Liver (tissue), 9 donors: ENCODE measurements around the gene TWSG1. TPM values are rescaled to one million over a fixed set of nuclear protein-coding genes. Genes with fewer than 3 reads are reported as not detected.

Experiments
- DNase-seq: peaks from one replicate; pipeline ENCODE4 v3.0.0-alpha.2; 2017; ENCODE audit warnings: low spot score
- H3K27ac ChIP-seq, 2 donors: one replicate each; pipeline ENCODE4 v1.7.0; 2013; ENCODE audit warnings: inconsistent platforms in 2 of 2, low read length in 2 of 2, control low read depth in 1 of 2, low read depth in 1 of 2, mild to moderate bottlenecking in 1 of 2
- H3K27me3 ChIP-seq, 4 donors: one replicate each; pipeline versions ENCODE4 v1.6.1 to v1.7.0; 2013; ENCODE audit warnings: low read length in 3 of 4, inconsistent platforms in 1 of 4, mild to moderate bottlenecking in 1 of 4, moderate library complexity in 1 of 4; ENCODE audit not compliant: control insufficient read depth in 4 of 4, insufficient read depth in 4 of 4
- H3K36me3 ChIP-seq, 4 donors: one replicate each; pipeline versions ENCODE4 v1.6.1 to v1.7.0; 2013; ENCODE audit warnings: low read length in 3 of 4, mild to moderate bottlenecking in 3 of 4, low read depth in 1 of 4, moderate library complexity in 1 of 4; ENCODE audit not compliant: control insufficient read depth in 4 of 4, insufficient read depth in 3 of 4
- H3K4me1 ChIP-seq, 4 donors: one replicate each; pipeline versions ENCODE4 v1.6.1 to v1.7.0; 2013; ENCODE audit warnings: low read length in 3 of 4, mild to moderate bottlenecking in 3 of 4, moderate library complexity in 1 of 4; ENCODE audit not compliant: control insufficient read depth in 4 of 4, insufficient read depth in 4 of 4
- H3K4me3 ChIP-seq, 3 donors: one replicate each; pipeline versions ENCODE4 v1.6.1 to v1.7.0; 2013; ENCODE audit warnings: low read length in 3 of 3, control low read depth in 1 of 3, low read depth in 1 of 3, mild to moderate bottlenecking in 1 of 3
- H3K9ac ChIP-seq, 2 donors: one replicate each; pipeline ENCODE4 v1.7.0; 2013; ENCODE audit warnings: low read length in 2 of 2, mild to moderate bottlenecking in 2 of 2, moderate library complexity in 2 of 2, control low read depth in 1 of 2, low read depth in 1 of 2
- H3K9me3 ChIP-seq, 4 donors: one replicate each; pipeline versions ENCODE4 v1.6.1 to v1.7.0; 2013; ENCODE audit warnings: low read length in 3 of 4; ENCODE audit not compliant: control insufficient read depth in 4 of 4
- EGR1 ChIP-seq, 2 donors: IDR thresholded peaks; 2 replicates each; pipeline ENCODE4 v1.6.1; 2016 to 2018; ENCODE audit warnings: antibody characterized with exemption in 2 of 2, low read depth in 2 of 2
- FOXA1 ChIP-seq: IDR thresholded peaks from 2 replicates; pipeline ENCODE4 v1.6.1; 2016; ENCODE audit warnings: antibody characterized with exemption
- FOXA2 ChIP-seq: IDR thresholded peaks from 2 replicates; pipeline ENCODE4 v1.6.1; 2016; ENCODE audit warnings: antibody characterized with exemption
- GABPA ChIP-seq, 2 donors: IDR thresholded peaks in 1 of 2; conservative IDR thresholded peaks in 1 of 2; 2 replicates each; pipeline ENCODE4 v1.6.1; 2016; ENCODE audit warnings: antibody characterized with exemption in 2 of 2, mild to moderate bottlenecking in 1 of 2, moderate library complexity in 1 of 2
- HNF4A ChIP-seq, 2 donors: conservative IDR thresholded peaks; 2 replicates each; pipeline ENCODE4 v1.6.1; 2016; ENCODE audit warnings: antibody characterized with exemption in 2 of 2, mild to moderate bottlenecking in 2 of 2
- HNF4G ChIP-seq: IDR thresholded peaks from 2 replicates; pipeline ENCODE4 v1.6.1; 2016; ENCODE audit warnings: antibody characterized with exemption
- JUND ChIP-seq, 2 donors: IDR thresholded peaks; 2 replicates each; pipeline ENCODE4 v1.6.1; 2016; ENCODE audit warnings: antibody characterized with exemption in 2 of 2
- NR2F2 ChIP-seq: IDR thresholded peaks from 2 replicates; pipeline ENCODE4 v1.6.1; 2016; ENCODE audit warnings: antibody characterized with exemption
- RAD21 ChIP-seq, 2 donors: IDR thresholded peaks; 2 replicates each; pipeline ENCODE4 v1.6.1; 2016; ENCODE audit warnings: antibody characterized with exemption in 2 of 2, mild to moderate bottlenecking in 2 of 2
- RXRA ChIP-seq, 2 donors: IDR thresholded peaks; 2 replicates each; pipeline ENCODE4 v1.6.1; 2017 to 2018; ENCODE audit warnings: antibody characterized with exemption in 2 of 2, mild to moderate bottlenecking in 1 of 2
- SP1 ChIP-seq: IDR thresholded peaks from 2 replicates; pipeline ENCODE4 v1.6.1; 2018; ENCODE audit warnings: antibody characterized with exemption, mild to moderate bottlenecking
- TAF1 ChIP-seq: conservative IDR thresholded peaks from 2 replicates; pipeline ENCODE4 v1.6.1; 2016; ENCODE audit warnings: antibody characterized with exemption, mild to moderate bottlenecking
- YY1 ChIP-seq: IDR thresholded peaks from 2 replicates; pipeline ENCODE4 v1.6.1; 2016; ENCODE audit warnings: antibody characterized with exemption, mild to moderate bottlenecking
- WGBS: extraction: QIAGEN DNeasy Blood & Tissue Kit; methylation state at CpG from one replicate; pipeline ENCODE4 v1.1.7; 2013; 5-methylcytosine and 5-hydroxymethylcytosine counted together
- polyA plus RNA-seq, 2 donors: library from polyadenylated mRNA; stranded (reverse) in 1 of 2; unstranded in 1 of 2; fragments of 200-250 nt in 1 of 2; fragments of >200 nt in 1 of 2; fragmentation: Nextera tagmentation in 1 of 2; extraction: Ambion mirVana in 1 of 2; gene quantifications; one replicate each; pipeline versions ENCODE4 v1.2.1 to v1.2.3, GENCODE V29; 2013 to 2015
- total RNA-seq, 2 donors: library from RNA; depleted of rRNA; stranded (reverse); fragments of >200 nt; gene quantifications; one replicate each; pipeline ENCODE4 v1.2.3, GENCODE V29; 2014
- TF ChIP-seq, protein P1 (sequence below): fragments of 150-350 bp; IDR thresholded peaks from 2 replicates; pipeline ENCODE4 v1.5.1; 2017; ENCODE audit warnings: improper control_type of control experiment, low read depth, low read length; ENCODE audit not compliant: missing input control
- TF ChIP-seq, protein P2 (sequence below): IDR thresholded peaks from 2 replicates; pipeline ENCODE4 v1.6.1; 2016; ENCODE audit warnings: antibody characterized with exemption
- TF ChIP-seq, protein P3 (sequence below): IDR thresholded peaks from 2 replicates; pipeline ENCODE4 v1.6.1; 2016; ENCODE audit warnings: antibody characterized with exemption, mild to moderate bottlenecking
- TF ChIP-seq, protein P4 (sequence below): IDR thresholded peaks from 2 replicates; pipeline ENCODE4 v1.6.1; 2016; ENCODE audit warnings: antibody characterized with exemption
- TF ChIP-seq, protein P5 (sequence below): IDR thresholded peaks from 2 replicates; pipeline ENCODE4 v1.6.1; 2016; ENCODE audit warnings: antibody characterized with exemption
- donor health status: healthy.
- donor health status: healthy.
- donor health status: healthy.
- donor health status: healthy.
- donor health status: healthy.

The TWSG1 gene
- total and polyA plus RNA-seq, 4 donors = 3.9 to 11.1 (median 5.4) TPM

DNA sequence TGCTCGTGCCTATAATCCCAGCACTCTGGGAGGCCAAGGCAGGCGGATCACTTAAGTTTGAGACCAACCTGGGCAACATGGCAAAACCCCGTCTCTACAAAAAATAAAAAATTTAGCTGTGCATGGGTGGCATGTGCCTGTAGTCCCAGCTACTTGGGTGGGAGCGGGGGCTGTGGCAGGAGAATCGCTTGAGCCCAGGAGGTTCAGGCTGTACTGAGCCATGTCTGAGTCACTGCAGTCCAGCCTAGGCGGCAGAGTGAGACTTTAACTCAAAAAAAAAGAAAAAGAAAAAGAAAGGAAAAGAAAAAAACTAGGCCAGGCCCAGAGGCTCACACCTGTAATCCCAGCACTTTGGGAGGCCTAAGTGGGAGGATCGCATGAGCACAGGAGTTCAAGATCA is 30.8 kb downstream of the TWSG1 start:
- 97% methylated on average over 7 of the region's 7 CpGs for WGBS
- no peak overlapping the region for H3K4me3 ChIP-seq
- TF ChIP-seq, protein P1, sequence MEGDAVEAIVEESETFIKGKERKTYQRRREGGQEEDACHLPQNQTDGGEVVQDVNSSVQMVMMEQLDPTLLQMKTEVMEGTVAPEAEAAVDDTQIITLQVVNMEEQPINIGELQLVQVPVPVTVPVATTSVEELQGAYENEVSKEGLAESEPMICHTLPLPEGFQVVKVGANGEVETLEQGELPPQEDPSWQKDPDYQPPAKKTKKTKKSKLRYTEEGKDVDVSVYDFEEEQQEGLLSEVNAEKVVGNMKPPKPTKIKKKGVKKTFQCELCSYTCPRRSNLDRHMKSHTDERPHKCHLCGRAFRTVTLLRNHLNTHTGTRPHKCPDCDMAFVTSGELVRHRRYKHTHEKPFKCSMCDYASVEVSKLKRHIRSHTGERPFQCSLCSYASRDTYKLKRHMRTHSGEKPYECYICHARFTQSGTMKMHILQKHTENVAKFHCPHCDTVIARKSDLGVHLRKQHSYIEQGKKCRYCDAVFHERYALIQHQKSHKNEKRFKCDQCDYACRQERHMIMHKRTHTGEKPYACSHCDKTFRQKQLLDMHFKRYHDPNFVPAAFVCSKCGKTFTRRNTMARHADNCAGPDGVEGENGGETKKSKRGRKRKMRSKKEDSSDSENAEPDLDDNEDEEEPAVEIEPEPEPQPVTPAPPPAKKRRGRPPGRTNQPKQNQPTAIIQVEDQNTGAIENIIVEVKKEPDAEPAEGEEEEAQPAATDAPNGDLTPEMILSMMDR = no peak
- TF ChIP-seq RXRA (IDR thresholded peaks at IDR 0.05) = no peak
- no peak for TF ChIP-seq JUND (IDR thresholded peaks at IDR 0.05)
- TF ChIP-seq NR2F2 = no peak
- no peak for TF ChIP-seq FOXA1
- no peak for TF ChIP-seq HNF4G
- no peak for TF ChIP-seq RAD21 (IDR thresholded peaks at IDR 0.05)
- TF ChIP-seq EGR1 (IDR thresholded peaks at IDR 0.05; ENCODE audit: low read depth in 2 of 2) = no peak
- no peak for TF ChIP-seq GABPA (IDR thresholded peaks at IDR 0.05 in 1 of 2, conservative IDR thresholded peaks at IDR 0.05 in 1 of 2)
- TF ChIP-seq YY1 = no peak
- TF ChIP-seq, protein P2, sequence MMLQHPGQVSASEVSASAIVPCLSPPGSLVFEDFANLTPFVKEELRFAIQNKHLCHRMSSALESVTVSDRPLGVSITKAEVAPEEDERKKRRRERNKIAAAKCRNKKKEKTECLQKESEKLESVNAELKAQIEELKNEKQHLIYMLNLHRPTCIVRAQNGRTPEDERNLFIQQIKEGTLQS = no peak
- TF ChIP-seq, protein P3, sequence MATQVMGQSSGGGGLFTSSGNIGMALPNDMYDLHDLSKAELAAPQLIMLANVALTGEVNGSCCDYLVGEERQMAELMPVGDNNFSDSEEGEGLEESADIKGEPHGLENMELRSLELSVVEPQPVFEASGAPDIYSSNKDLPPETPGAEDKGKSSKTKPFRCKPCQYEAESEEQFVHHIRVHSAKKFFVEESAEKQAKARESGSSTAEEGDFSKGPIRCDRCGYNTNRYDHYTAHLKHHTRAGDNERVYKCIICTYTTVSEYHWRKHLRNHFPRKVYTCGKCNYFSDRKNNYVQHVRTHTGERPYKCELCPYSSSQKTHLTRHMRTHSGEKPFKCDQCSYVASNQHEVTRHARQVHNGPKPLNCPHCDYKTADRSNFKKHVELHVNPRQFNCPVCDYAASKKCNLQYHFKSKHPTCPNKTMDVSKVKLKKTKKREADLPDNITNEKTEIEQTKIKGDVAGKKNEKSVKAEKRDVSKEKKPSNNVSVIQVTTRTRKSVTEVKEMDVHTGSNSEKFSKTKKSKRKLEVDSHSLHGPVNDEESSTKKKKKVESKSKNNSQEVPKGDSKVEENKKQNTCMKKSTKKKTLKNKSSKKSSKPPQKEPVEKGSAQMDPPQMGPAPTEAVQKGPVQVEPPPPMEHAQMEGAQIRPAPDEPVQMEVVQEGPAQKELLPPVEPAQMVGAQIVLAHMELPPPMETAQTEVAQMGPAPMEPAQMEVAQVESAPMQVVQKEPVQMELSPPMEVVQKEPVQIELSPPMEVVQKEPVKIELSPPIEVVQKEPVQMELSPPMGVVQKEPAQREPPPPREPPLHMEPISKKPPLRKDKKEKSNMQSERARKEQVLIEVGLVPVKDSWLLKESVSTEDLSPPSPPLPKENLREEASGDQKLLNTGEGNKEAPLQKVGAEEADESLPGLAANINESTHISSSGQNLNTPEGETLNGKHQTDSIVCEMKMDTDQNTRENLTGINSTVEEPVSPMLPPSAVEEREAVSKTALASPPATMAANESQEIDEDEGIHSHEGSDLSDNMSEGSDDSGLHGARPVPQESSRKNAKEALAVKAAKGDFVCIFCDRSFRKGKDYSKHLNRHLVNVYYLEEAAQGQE = no peak
- TF ChIP-seq TAF1 = no peak
- no peak for TF ChIP-seq FOXA2
- no peaks in the 10 kb centered on the region for H3K27me3 ChIP-seq
- H3K27ac ChIP-seq = no peak overlapping the region
- no peak for DNase-seq
- H3K9ac ChIP-seq = no peak overlapping the region
- peaks cover 0 to 4% (median under 1%) of the 10 kb centered on the region in 4 donors for H3K36me3 ChIP-seq
- no peaks in the 10 kb centered on the region for H3K4me1 ChIP-seq
- no peaks in the 10 kb centered on the region for H3K9me3 ChIP-seq

DNA sequence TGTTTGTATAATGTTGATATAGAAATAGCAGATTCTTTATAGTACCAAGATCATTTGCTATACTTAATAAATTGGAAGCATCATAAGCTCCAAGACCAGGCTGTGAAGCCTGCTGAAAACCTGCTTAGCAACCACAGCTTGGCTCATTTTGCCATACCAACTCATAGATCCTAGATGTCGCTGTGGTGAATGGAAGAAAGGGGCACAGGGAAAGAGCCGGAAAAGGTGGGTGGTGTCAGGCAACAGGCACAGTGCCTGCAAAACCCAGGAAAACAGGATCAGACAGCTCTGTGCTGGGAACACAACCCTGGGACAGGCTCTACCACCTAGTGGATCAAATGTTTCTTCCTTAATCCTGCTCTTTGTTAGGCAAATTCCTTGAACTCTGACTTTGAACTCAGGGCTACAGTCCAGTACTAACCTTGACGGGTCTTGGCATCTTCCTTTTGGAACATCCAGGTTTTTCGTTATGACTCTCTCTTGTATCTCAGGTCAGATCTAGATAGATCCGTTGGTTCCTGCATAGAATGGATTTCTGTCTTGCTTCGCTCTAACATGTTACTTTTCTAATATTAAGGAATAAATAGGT is 31.6 kb downstream of the TWSG1 start:
- no peak for DNase-seq
- WGBS = 57% methylated on average over 6 of the region's 6 CpGs
- no peak overlapping the region for H3K4me3 ChIP-seq
- TF ChIP-seq JUND (IDR thresholded peaks at IDR 0.05) = no peak
- TF ChIP-seq FOXA2 = no peak
- TF ChIP-seq YY1 = no peak
- TF ChIP-seq, protein P4, sequence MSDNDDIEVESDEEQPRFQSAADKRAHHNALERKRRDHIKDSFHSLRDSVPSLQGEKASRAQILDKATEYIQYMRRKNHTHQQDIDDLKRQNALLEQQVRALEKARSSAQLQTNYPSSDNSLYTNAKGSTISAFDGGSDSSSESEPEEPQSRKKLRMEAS = no peak
- TF ChIP-seq, protein P5, sequence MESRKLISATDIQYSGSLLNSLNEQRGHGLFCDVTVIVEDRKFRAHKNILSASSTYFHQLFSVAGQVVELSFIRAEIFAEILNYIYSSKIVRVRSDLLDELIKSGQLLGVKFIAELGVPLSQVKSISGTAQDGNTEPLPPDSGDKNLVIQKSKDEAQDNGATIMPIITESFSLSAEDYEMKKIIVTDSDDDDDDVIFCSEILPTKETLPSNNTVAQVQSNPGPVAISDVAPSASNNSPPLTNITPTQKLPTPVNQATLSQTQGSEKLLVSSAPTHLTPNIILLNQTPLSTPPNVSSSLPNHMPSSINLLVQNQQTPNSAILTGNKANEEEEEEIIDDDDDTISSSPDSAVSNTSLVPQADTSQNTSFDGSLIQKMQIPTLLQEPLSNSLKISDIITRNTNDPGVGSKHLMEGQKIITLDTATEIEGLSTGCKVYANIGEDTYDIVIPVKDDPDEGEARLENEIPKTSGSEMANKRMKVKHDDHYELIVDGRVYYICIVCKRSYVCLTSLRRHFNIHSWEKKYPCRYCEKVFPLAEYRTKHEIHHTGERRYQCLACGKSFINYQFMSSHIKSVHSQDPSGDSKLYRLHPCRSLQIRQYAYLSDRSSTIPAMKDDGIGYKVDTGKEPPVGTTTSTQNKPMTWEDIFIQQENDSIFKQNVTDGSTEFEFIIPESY = no peak
- no peak for TF ChIP-seq TAF1
- no peak for TF ChIP-seq SP1
- TF ChIP-seq NR2F2 = no peak
- no peak for TF ChIP-seq EGR1 (IDR thresholded peaks at IDR 0.05; ENCODE audit: low read depth in 2 of 2)
- TF ChIP-seq, protein P1 = peak; percentile 11
- TF ChIP-seq FOXA1 = no peak
- peak in 1 of 2 donors; percentile 43 for TF ChIP-seq RXRA (IDR thresholded peaks at IDR 0.05)
- TF ChIP-seq RAD21 (IDR thresholded peaks at IDR 0.05) = peak; percentile 59 to 73
- TF ChIP-seq HNF4A (conservative IDR thresholded peaks at IDR 0.05) = peak; percentile 41 to 83
- no peak for TF ChIP-seq HNF4G
- TF ChIP-seq, protein P2 = no peak

More for the DNA sequence above, 31.6 kb downstream of the TWSG1 start:
- H3K9me3 ChIP-seq = no peaks in the 10 kb centered on the region
- no peak overlapping the region for H3K27ac ChIP-seq
- no peak overlapping the region for H3K9ac ChIP-seq
- H3K36me3 ChIP-seq = peaks cover 0 to 4% (median under 1%) of the 10 kb centered on the region in 4 donors
- H3K4me1 ChIP-seq = no peaks in the 10 kb centered on the region
- H3K27me3 ChIP-seq = no peaks in the 10 kb centered on the region
